ENCODE results near the gene CHST11. TPM values are rescaled to one million over a fixed set of nuclear protein-coding genes. Genes with fewer than 3 reads are reported as not detected.

The CHST11 gene
- total RNA-seq, 1 donor: 10.8 TPM

GRCh38 chr12:104450700-104451099 lies 6.0 kb upstream of the CHST11 start:
- H3K4me3 ChIP-seq (ENCODE audit: low read depth, low read length): no peak overlapping the region
- no peak for TF ChIP-seq CTCF (IDR thresholded peaks at IDR 0.05; ENCODE audit: insufficient read depth, low read length)
- DNase-seq (ENCODE audit: low read depth): no peak

DNA sequence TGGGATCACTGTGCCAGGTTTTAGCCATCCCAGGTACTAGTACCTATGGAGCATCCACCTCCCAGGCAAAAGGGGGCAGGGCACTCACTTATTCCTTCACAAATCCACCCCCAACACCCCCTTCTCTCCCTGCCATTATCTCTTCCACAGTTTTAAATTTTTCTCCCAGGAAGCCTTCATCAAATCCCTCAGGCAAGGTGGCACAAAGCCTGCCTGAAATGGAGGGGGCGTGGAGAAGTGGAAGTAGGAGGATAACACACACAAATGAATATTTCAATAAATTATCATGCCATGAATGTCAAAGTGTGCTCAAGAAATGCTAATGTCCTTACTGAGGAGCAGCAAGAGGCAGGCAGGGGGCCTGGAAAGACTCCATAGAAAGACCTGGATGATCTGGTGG lies 4.7 kb upstream of the CHST11 start:
- no peak overlapping the region for H3K4me3 ChIP-seq (ENCODE audit: low read depth, low read length)
- no peak for DNase-seq (ENCODE audit: low read depth)
- TF ChIP-seq CTCF (IDR thresholded peaks at IDR 0.05; ENCODE audit: insufficient read depth, low read length): no peak

GRCh38 chr12:104453133-104453532 lies 3.6 kb upstream of the CHST11 start:
- no peak overlapping the region for H3K4me3 ChIP-seq (ENCODE audit: low read depth, low read length)
- no peak for DNase-seq (ENCODE audit: low read depth)

DNA sequence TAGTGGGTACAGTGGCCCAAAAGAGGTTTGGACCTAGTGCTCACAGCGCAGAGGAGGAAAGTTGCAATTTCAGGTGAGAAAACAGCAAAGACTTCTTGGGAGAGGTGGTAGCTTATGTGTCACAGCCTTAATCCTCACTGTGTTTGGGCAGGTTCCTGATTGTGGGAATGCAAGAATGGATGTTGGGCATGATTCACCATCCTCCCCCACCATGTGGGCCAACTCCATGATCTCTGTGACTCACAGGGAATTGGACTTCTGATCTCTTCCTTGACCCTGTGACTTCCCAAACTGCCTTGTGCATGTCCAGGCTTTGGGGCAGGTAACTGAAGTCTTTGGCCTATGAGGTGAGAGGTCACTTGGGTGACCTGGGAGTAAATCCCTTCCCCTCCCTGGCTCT lies 1.8 kb upstream of the CHST11 start:
- TF ChIP-seq CTCF (IDR thresholded peaks at IDR 0.05; ENCODE audit: insufficient read depth, low read length): no peak
- H3K4me3 ChIP-seq (ENCODE audit: low read depth, low read length): no peak overlapping the region
- DNase-seq (ENCODE audit: low read depth): peak; percentile 62

More at GRCh38 chr12:104453133-104453532, 3.6 kb upstream of the CHST11 start:
- no peak for TF ChIP-seq CTCF (IDR thresholded peaks at IDR 0.05; ENCODE audit: insufficient read depth, low read length)

DNA sequence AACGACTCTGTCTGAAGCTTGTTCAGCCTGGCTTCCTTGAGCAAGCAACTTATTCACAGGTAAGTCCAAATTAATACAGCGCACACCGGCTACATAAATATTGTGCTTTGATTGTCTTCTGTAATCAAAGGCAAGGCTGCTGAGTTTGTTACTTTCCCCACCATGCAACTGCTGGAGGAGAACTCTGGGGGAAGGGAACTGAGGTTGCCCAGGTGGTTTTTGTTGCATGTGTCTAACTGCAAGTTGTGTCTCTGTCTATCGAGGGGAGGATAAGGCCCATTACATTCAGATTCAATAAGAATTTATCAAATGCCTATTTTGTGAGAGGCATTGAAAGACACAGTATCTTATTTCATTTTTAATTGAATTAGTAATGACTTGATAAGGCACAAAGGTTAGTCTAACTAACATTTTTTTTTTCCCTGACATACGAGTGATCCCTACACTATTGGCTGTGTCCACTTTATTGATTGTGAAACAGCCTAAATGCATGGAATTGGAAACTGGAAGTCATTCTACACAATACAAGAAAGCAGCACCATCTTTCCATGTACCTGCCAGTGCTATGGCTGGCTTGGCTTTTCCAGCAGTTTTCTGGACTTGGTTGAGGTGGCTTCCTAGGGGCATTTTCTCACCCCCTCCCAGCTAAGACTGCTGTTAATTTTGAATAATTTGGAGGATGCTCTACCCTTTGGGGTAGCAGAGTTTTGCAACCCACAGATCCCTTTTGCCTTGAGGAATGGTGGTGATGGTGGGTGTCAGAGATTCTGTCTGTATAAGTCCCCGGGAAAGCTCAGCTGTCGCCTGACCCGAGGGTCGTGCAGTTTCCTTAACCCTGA lies 951 bp upstream of the CHST11 start:
- DNase-seq (ENCODE audit: low read depth): no peak
- no peak for TF ChIP-seq CTCF (IDR thresholded peaks at IDR 0.05; ENCODE audit: insufficient read depth, low read length)
- H3K4me3 ChIP-seq (ENCODE audit: low read depth, low read length): peak overlapping the region; percentile 88

GRCh38 chr12:104456950-104457745 lies 400 bp downstream of the CHST11 start:
- peak overlapping the region; percentile 88 for H3K4me3 ChIP-seq (ENCODE audit: low read depth, low read length)
- DNase-seq (ENCODE audit: low read depth): peak; percentile 81
- TF ChIP-seq CTCF (IDR thresholded peaks at IDR 0.05; ENCODE audit: insufficient read depth, low read length): peak; percentile 56
